Measurements from ENCODE around the gene C5orf22.

DNA sequence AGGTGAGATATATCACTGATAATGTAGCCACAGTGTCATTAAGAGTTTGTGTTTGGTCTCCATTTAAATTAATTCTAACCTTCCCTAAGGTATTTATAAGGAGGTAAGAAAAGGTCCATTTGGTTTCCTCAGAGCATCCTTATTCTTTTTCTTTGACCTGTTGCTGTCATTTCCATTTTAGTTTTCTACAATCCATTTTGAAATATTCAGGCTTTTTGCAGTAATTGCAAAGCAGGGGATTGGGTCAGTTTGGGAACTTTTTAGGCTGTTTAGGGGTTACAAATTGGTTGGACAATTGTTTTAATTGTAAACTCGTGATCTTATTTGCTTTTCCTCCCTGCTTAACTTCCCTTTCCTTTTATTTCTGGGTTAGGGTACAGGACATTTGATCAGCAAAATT is 64.3 kb downstream of the C5orf22 start:
- no peak for TF ChIP-seq POLR2A (IDR thresholded peaks at IDR 0.05)
- TF ChIP-seq, protein P1, sequence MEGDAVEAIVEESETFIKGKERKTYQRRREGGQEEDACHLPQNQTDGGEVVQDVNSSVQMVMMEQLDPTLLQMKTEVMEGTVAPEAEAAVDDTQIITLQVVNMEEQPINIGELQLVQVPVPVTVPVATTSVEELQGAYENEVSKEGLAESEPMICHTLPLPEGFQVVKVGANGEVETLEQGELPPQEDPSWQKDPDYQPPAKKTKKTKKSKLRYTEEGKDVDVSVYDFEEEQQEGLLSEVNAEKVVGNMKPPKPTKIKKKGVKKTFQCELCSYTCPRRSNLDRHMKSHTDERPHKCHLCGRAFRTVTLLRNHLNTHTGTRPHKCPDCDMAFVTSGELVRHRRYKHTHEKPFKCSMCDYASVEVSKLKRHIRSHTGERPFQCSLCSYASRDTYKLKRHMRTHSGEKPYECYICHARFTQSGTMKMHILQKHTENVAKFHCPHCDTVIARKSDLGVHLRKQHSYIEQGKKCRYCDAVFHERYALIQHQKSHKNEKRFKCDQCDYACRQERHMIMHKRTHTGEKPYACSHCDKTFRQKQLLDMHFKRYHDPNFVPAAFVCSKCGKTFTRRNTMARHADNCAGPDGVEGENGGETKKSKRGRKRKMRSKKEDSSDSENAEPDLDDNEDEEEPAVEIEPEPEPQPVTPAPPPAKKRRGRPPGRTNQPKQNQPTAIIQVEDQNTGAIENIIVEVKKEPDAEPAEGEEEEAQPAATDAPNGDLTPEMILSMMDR (IDR thresholded peaks at IDR 0.05) = no peak
